HepG2 (cell line): Measurements from ENCODE around the gene STMN3. TPM values are rescaled to one million over a fixed set of nuclear protein-coding genes. Genes with fewer than 3 reads are reported as not detected.

ENCODE experiments used
- AGO1 ChIP-seq: fragments of 200-400 bp; formaldehyde crosslinking; IDR thresholded peaks from 2 replicates; pipeline ENCODE4 v1.6.1; 2017; ENCODE audit warnings: mild to moderate bottlenecking, low read depth, low read length, moderate library complexity; ENCODE audit not compliant: poor library complexity, severe bottlenecking
- E2F5 ChIP-seq: sonication (generic); formaldehyde crosslinking; conservative IDR thresholded peaks from 2 replicates; pipeline ENCODE4 v1.4.0; 2020; ENCODE audit warnings: missing genetic modification reagents
- EZH2 ChIP-seq: conservative IDR thresholded peaks from 2 replicates; pipeline ENCODE4 v1.6.1; 2012; ENCODE audit warnings: mild to moderate bottlenecking, low read depth, low read length, moderate library complexity
- GLMP ChIP-seq: sonication (generic); formaldehyde crosslinking; IDR thresholded peaks from 2 replicates; pipeline ENCODE4 v1.9.0; 2021; ENCODE audit warnings: missing genetic modification reagents, mild to moderate bottlenecking, borderline replicate concordance
- HNRNPK ChIP-seq: fragments of 200-400 bp; formaldehyde crosslinking; IDR thresholded peaks from 2 replicates; pipeline ENCODE4 v1.6.1; 2018; ENCODE audit warnings: low read length, low read depth, moderate library complexity, mild to moderate bottlenecking; ENCODE audit not compliant: poor library complexity, severe bottlenecking
- HNRNPLL ChIP-seq: fragments of 200-400 bp; formaldehyde crosslinking; IDR thresholded peaks from 2 replicates; pipeline ENCODE4 v1.6.1; 2017; ENCODE audit warnings: mild to moderate bottlenecking, low read depth, low read length; ENCODE audit not compliant: poor library complexity, severe bottlenecking
- KDM6A ChIP-seq: IDR thresholded peaks from 2 replicates; pipeline ENCODE4 v1.6.1; 2016; ENCODE audit warnings: low read depth
- KLF16 ChIP-seq, 2 experiments: sonication (generic) in 1 of 2; formaldehyde crosslinking in 1 of 2; IDR thresholded peaks; 2 replicates each; pipeline versions ENCODE4 v1.6.1 to v1.8.0; 2016 to 2023; ENCODE audit warnings: missing genetic modification reagents in 2 of 2, missing compliant biosample characterization in 1 of 2
- KMT2B ChIP-seq: IDR thresholded peaks from 2 replicates; pipeline ENCODE4 v1.6.1; 2016; ENCODE audit warnings: missing genetic modification reagents, missing compliant biosample characterization
- MIER3 ChIP-seq: IDR thresholded peaks from 2 replicates; pipeline ENCODE4 v1.6.1; 2016; ENCODE audit warnings: missing compliant biosample characterization, borderline replicate concordance
- PCBP1 ChIP-seq: fragments of 200-400 bp; formaldehyde crosslinking; IDR thresholded peaks from 2 replicates; pipeline ENCODE4 v1.6.1; 2017; ENCODE audit warnings: mild to moderate bottlenecking, low read depth, low read length, borderline replicate concordance
- PITX1 ChIP-seq: sonication (generic); formaldehyde crosslinking; IDR thresholded peaks from 2 replicates; pipeline ENCODE4 v1.5.1; 2020; ENCODE audit warnings: mild to moderate bottlenecking, missing genetic modification reagents
- POGZ ChIP-seq: sonication (generic); formaldehyde crosslinking; IDR thresholded peaks from 2 replicates; pipeline ENCODE4 v1.4.0; 2020; ENCODE audit warnings: mild to moderate bottlenecking, missing genetic modification reagents
- RNF2 ChIP-seq: fragments of 450-650 bp; conservative IDR thresholded peaks from 2 replicates; pipeline ENCODE4 v1.6.1; 2016; ENCODE audit warnings: low read depth
- SNAI1 ChIP-seq: sonication (generic); formaldehyde crosslinking; IDR thresholded peaks from 2 replicates; pipeline ENCODE4 v1.5.0; 2020; ENCODE audit warnings: mild to moderate bottlenecking, missing genetic modification reagents, borderline replicate concordance
- SNAPC5 ChIP-seq: sonication (generic); formaldehyde crosslinking; IDR thresholded peaks from 2 replicates; pipeline ENCODE4 v1.8.1; 2023; ENCODE audit warnings: mild to moderate bottlenecking, missing genetic modification reagents, borderline replicate concordance
- SPEN ChIP-seq: sonication (generic); formaldehyde crosslinking; IDR thresholded peaks from 2 replicates; pipeline ENCODE4 v1.5.1; 2020; ENCODE audit warnings: low read depth, mild to moderate bottlenecking, missing genetic modification reagents
- TBL1XR1 ChIP-seq: fragments of 150-350 bp; IDR thresholded peaks from 2 replicates; pipeline ENCODE4 v1.6.1; 2014; ENCODE audit warnings: borderline replicate concordance, low read length; ENCODE audit not compliant: partially characterized antibody
- TCF7L2 ChIP-seq: IDR thresholded peaks from 2 replicates; pipeline ENCODE4 v1.6.1; 2011; ENCODE audit warnings: mild to moderate bottlenecking, low read depth, low read length, moderate library complexity
- TFDP2 ChIP-seq: sonication (generic); formaldehyde crosslinking; IDR thresholded peaks from 2 replicates; pipeline ENCODE4 v1.4.0; 2020; ENCODE audit warnings: missing genetic modification reagents
- WIZ ChIP-seq: sonication (generic); formaldehyde crosslinking; IDR thresholded peaks from 2 replicates; pipeline ENCODE4 v1.5.1; 2020; ENCODE audit warnings: mild to moderate bottlenecking, missing genetic modification reagents
- ZMYM2 ChIP-seq: sonication (generic); formaldehyde crosslinking; IDR thresholded peaks from 2 replicates; pipeline ENCODE4 v1.8.0; 2022; ENCODE audit warnings: mild to moderate bottlenecking, missing genetic modification reagents
- ZNF282 ChIP-seq: fragments of 450-650 bp; IDR thresholded peaks from 2 replicates; pipeline ENCODE4 v1.6.1; 2018; ENCODE audit not compliant: partially characterized antibody
- ZNF317 ChIP-seq: sonication (generic); formaldehyde crosslinking; IDR thresholded peaks from 2 replicates; pipeline ENCODE4 v1.5.0; 2020; ENCODE audit warnings: mild to moderate bottlenecking, missing genetic modification reagents
- ZNF44 ChIP-seq: sonication (generic); formaldehyde crosslinking; IDR thresholded peaks from 2 replicates; pipeline ENCODE4 v1.5.1; 2020; ENCODE audit warnings: mild to moderate bottlenecking, missing genetic modification reagents
- ZNF549 ChIP-seq: sonication (generic); formaldehyde crosslinking; IDR thresholded peaks from 2 replicates; pipeline ENCODE4 v1.5.0; 2020; ENCODE audit warnings: missing genetic modification reagents
- ZNF569 ChIP-seq: sonication (generic); formaldehyde crosslinking; IDR thresholded peaks from 2 replicates; pipeline ENCODE4 v1.5.0; 2020; ENCODE audit warnings: mild to moderate bottlenecking, missing genetic modification reagents, moderate library complexity, borderline replicate concordance
- ZNF670 ChIP-seq: sonication (generic); formaldehyde crosslinking; IDR thresholded peaks from 2 replicates; pipeline ENCODE4 v1.8.0; 2022; ENCODE audit warnings: mild to moderate bottlenecking, missing genetic modification reagents, borderline replicate concordance
- ZNF724P ChIP-seq: sonication (generic); formaldehyde crosslinking; IDR thresholded peaks from 2 replicates; pipeline ENCODE4 v1.8.0; 2022; ENCODE audit warnings: missing genetic modification reagents, borderline replicate concordance
- ZSCAN21 ChIP-seq: sonication (generic); formaldehyde crosslinking; IDR thresholded peaks from 2 replicates; pipeline ENCODE4 v1.8.0; 2022; ENCODE audit warnings: mild to moderate bottlenecking, missing genetic modification reagents, moderate library complexity, borderline replicate concordance
- polyA plus RNA-seq, 8 experiments: library from polyadenylated mRNA; depleted of rRNA in 3 of 8; stranded (reverse) in 7 of 8; unstranded in 1 of 8; fragments of >200 nt; fragmentation: Illumina TruSeq in 4 of 8; extraction: Trizol in 4 of 8; gene quantifications; 2 replicates each; pipeline versions ENCODE4 v1.2.1 to v1.2.3, GENCODE V29; 2011 to 2016; ENCODE audit warnings: low read depth in 4 of 8, missing spikeins in 1 of 8, mixed read lengths in 1 of 8; ENCODE audit not compliant: insufficient read depth in 1 of 8
- total RNA-seq, 5 experiments: library from RNA; depleted of rRNA; stranded (reverse); fragments of >200 nt; fragmentation: Illumina TruSeq; extraction: Trizol; gene quantifications; 2 replicates each; pipeline ENCODE4 v1.2.3, GENCODE V29; 2016; ENCODE audit warnings: low read depth in 1 of 5

The STMN3 gene
- total and polyA plus RNA-seq, 2 of the 13 experiments (the other 11 are each of a cell fraction or from before 2014, with no cell fraction given), result 21.0 to 48.3 TPM

- no peak for TF ChIP-seq TFDP2 (CRISPR knock-in tag)
- 0 out of 2 replicates have a peak, but pooled peaks have one; percentile 14 for TF ChIP-seq ZNF317 (CRISPR knock-in tag)
- 0 out of 2 replicates have a peak, but pooled peaks have one; percentile 20 for TF ChIP-seq SNAI1 (CRISPR knock-in tag)
- TF ChIP-seq MIER3 (CRISPR knock-in tag), result no peak
- TF ChIP-seq ZNF282, result no peak
- no peak for TF ChIP-seq HNRNPLL
- TF ChIP-seq KLF16 (CRISPR knock-in tag; IDR thresholded peaks at IDR 0.05), result no peak
- no peak for TF ChIP-seq POGZ
- no peak for TF ChIP-seq KMT2B (CRISPR knock-in tag)
- TF ChIP-seq ZNF549, result no peak
- TF ChIP-seq ZMYM2 (CRISPR knock-in tag), result no peak
- TF ChIP-seq ZSCAN21 (CRISPR knock-in tag), result no peak
- TF ChIP-seq KDM6A, result no peak
- no peak for TF ChIP-seq SPEN (CRISPR knock-in tag)
- no peak for TF ChIP-seq ZNF44 (CRISPR knock-in tag)
- TF ChIP-seq SNAPC5 (CRISPR knock-in tag), result no peak
- 0 out of 2 replicates have a peak, but pooled peaks have one; percentile 4 for TF ChIP-seq ZNF569
- peak; percentile 28 for TF ChIP-seq HNRNPK
- TF ChIP-seq PCBP1, result peak; percentile 69; the same call in 1 of the 2 replicates
- TF ChIP-seq PITX1, result no peak
- TF ChIP-seq E2F5 (CRISPR knock-in tag), result no peak
- no peak for TF ChIP-seq TCF7L2
- peak; percentile 67 for TF ChIP-seq AGO1
- no peak for TF ChIP-seq EZH2
- TF ChIP-seq RNF2, result no peak
- TF ChIP-seq WIZ (CRISPR knock-in tag), result no peak
- no peak; the same call in 1 of the 2 replicates for TF ChIP-seq ZNF670 (CRISPR knock-in tag)
- no peak for TF ChIP-seq TBL1XR1
- TF ChIP-seq GLMP (CRISPR knock-in tag), result no peak
- TF ChIP-seq ZNF724P (CRISPR knock-in tag), result no peak
Observed at GRCh38 chr20:63627751-63628245, 25.4 kb downstream of the STMN3 start (continued).
